H9 (cell line): Measurements from ENCODE around the gene PSMB7. TPM values are rescaled to one million over a fixed set of nuclear protein-coding genes. Genes with fewer than 3 reads are reported as not detected.

ENCODE experiments used
- DNase-seq: peaks from one replicate; pipeline ENCODE4 v3.0.0-alpha.2; 2017
- H2AFZ ChIP-seq: one replicate; pipeline ENCODE4 v1.6.1; 2013; ENCODE audit warnings: mild to moderate bottlenecking, low read length, control low read depth, moderate library complexity
- H2AK5ac ChIP-seq: 2 replicates; pipeline ENCODE4 v1.6.1; 2013; ENCODE audit warnings: low read length, control low read depth, mixed read lengths; ENCODE audit not compliant: insufficient read length
- H2BK120ac ChIP-seq: one replicate; pipeline ENCODE4 v1.6.1; 2013; ENCODE audit warnings: low read depth, mild to moderate bottlenecking, low read length, control low read depth, inconsistent platforms; ENCODE audit not compliant: poor library complexity, severe bottlenecking
- H2BK12ac ChIP-seq: 2 replicates; pipeline ENCODE4 v1.6.1; 2013; ENCODE audit warnings: low read length, control low read depth, mixed read lengths, low read depth; ENCODE audit not compliant: insufficient read length
- H2BK15ac ChIP-seq: 2 replicates; pipeline ENCODE4 v1.6.1; 2013; ENCODE audit warnings: low read depth, low read length, control low read depth
- H2BK20ac ChIP-seq: one replicate; pipeline ENCODE4 v1.6.1; 2013; ENCODE audit warnings: low read depth, mild to moderate bottlenecking, low read length, control low read depth, inconsistent platforms; ENCODE audit not compliant: poor library complexity, severe bottlenecking
- H2BK5ac ChIP-seq: 2 replicates; pipeline ENCODE4 v1.6.1; 2013; ENCODE audit warnings: low read length, control low read depth, mixed read lengths; ENCODE audit not compliant: insufficient read length
- H3K14ac ChIP-seq: 2 replicates; pipeline ENCODE4 v1.6.1; 2013; ENCODE audit warnings: low read length, control low read depth; ENCODE audit not compliant: insufficient read depth
- H3K18ac ChIP-seq: 2 replicates; pipeline ENCODE4 v1.6.1; 2013; ENCODE audit warnings: low read depth, mild to moderate bottlenecking, mixed read lengths, low read length, control low read depth; ENCODE audit not compliant: insufficient read length
- H3K23ac ChIP-seq: 2 replicates; pipeline ENCODE4 v1.6.1; 2013; ENCODE audit warnings: low read length, control low read depth, mixed read lengths, low read depth; ENCODE audit not compliant: insufficient read length
- H3K23me2 ChIP-seq: 2 replicates; pipeline ENCODE4 v1.6.1; 2013; ENCODE audit warnings: low read depth, mild to moderate bottlenecking, mixed read lengths, low read length, control low read depth; ENCODE audit not compliant: insufficient read length, poor library complexity, severe bottlenecking
- H3K27ac ChIP-seq: 2 replicates; pipeline ENCODE4 v1.5.1; 2013; ENCODE audit warnings: low read length, control low read depth, mixed read lengths, low read depth; ENCODE audit not compliant: insufficient read length
- H3K27me3 ChIP-seq: 2 replicates; pipeline ENCODE4 v1.6.1; 2013; ENCODE audit warnings: low read length, control low read depth, inconsistent platforms; ENCODE audit not compliant: insufficient read depth
- H3K4ac ChIP-seq: 2 replicates; pipeline ENCODE4 v1.6.1; 2013; ENCODE audit warnings: low read depth, mild to moderate bottlenecking, control low read depth, inconsistent platforms, low read length, moderate library complexity
- H3K4me1 ChIP-seq: 2 replicates; pipeline ENCODE4 v1.6.1; 2013; ENCODE audit warnings: low read length, control low read depth, inconsistent platforms; ENCODE audit not compliant: insufficient read depth
- H3K4me2 ChIP-seq: 2 replicates; pipeline ENCODE4 v1.6.1; 2013; ENCODE audit warnings: low read length, control low read depth, mixed read lengths; ENCODE audit not compliant: insufficient read length, insufficient read depth
- H3K56ac ChIP-seq: 2 replicates; pipeline ENCODE4 v1.6.1; 2013; ENCODE audit warnings: low read depth, mild to moderate bottlenecking, mixed read lengths, low read length, control low read depth; ENCODE audit not compliant: insufficient read length
- H3K79me1 ChIP-seq: 2 replicates; pipeline ENCODE4 v1.6.1; 2013; ENCODE audit warnings: low read depth, mild to moderate bottlenecking, moderate library complexity, low read length, control low read depth, inconsistent platforms; ENCODE audit not compliant: insufficient read depth, poor library complexity, severe bottlenecking
- H3K79me2 ChIP-seq: 2 replicates; pipeline ENCODE4 v1.6.1; 2013; ENCODE audit warnings: low read length, control low read depth, inconsistent platforms; ENCODE audit not compliant: insufficient read depth
- H3K9ac ChIP-seq: 2 replicates; pipeline ENCODE4 v1.6.1; 2013; ENCODE audit warnings: low read length, control low read depth, mixed read lengths; ENCODE audit not compliant: insufficient read length; ENCODE audit errors: extremely low read depth
- H3K9me3 ChIP-seq: one replicate; pipeline ENCODE4 v1.6.1; 2013; ENCODE audit warnings: low read depth, low read length, inconsistent platforms; ENCODE audit not compliant: control insufficient read depth
- H3T11ph ChIP-seq: one replicate; pipeline ENCODE4 v1.6.1; 2013; ENCODE audit warnings: mild to moderate bottlenecking, low read length, control low read depth, inconsistent platforms
- H4K20me1 ChIP-seq: one replicate; pipeline ENCODE4 v1.6.1; 2013; ENCODE audit not compliant: control insufficient read depth, insufficient read length, insufficient read depth
- H4K5ac ChIP-seq: 2 replicates; pipeline ENCODE4 v1.6.1; 2013; ENCODE audit warnings: low read depth, mild to moderate bottlenecking, mixed read lengths, low read length, control low read depth; ENCODE audit not compliant: insufficient read length
- H4K8ac ChIP-seq: replicated peaks from 2 replicates; pipeline ENCODE4 v1.6.1; 2013; ENCODE audit warnings: low read length, control low read depth, mixed read lengths, low read depth; ENCODE audit not compliant: insufficient read length
- H4K91ac ChIP-seq: 2 replicates; pipeline ENCODE4 v1.6.1; 2013; ENCODE audit warnings: low read depth, mild to moderate bottlenecking, moderate library complexity, mixed read lengths, low read length, control low read depth; ENCODE audit not compliant: insufficient read length
- H3K27ac Mint-ChIP-seq, 3 experiments: 2 replicates in 2 of 3; 3 replicates in 1 of 3; pipeline ENCODE4 v1.8.0; 2020 to 2021; ENCODE audit warnings: mixed read lengths in 3 of 3, mild to moderate bottlenecking in 1 of 3, moderate library complexity in 1 of 3
- H3K27me3 Mint-ChIP-seq: 2 replicates; pipeline ENCODE4 v1.8.0; 2021; ENCODE audit warnings: low read depth, mild to moderate bottlenecking, moderate library complexity, mixed read lengths
- H3K36me3 Mint-ChIP-seq, 3 experiments: 2 replicates in 2 of 3; 3 replicates in 1 of 3; pipeline ENCODE4 v1.8.0; 2020 to 2021; ENCODE audit warnings: low read depth in 3 of 3, mixed read lengths in 3 of 3; ENCODE audit not compliant: insufficient read depth in 1 of 3
- H3K4me1 Mint-ChIP-seq, 2 experiments: 2 replicates each; pipeline ENCODE4 v1.8.0; 2020; ENCODE audit warnings: mixed read lengths in 2 of 2
- H3K4me3 Mint-ChIP-seq, 2 experiments: 2 replicates in 1 of 2; 3 replicates in 1 of 2; pipeline ENCODE4 v1.8.0; 2020 to 2021; ENCODE audit warnings: mild to moderate bottlenecking in 2 of 2, mixed read lengths in 2 of 2, moderate library complexity in 1 of 2
- H3K9me3 Mint-ChIP-seq, 2 experiments: 2 replicates in 1 of 2; 3 replicates in 1 of 2; pipeline ENCODE4 v1.8.0; 2020; ENCODE audit warnings: mild to moderate bottlenecking in 2 of 2, mixed read lengths in 2 of 2, moderate library complexity in 1 of 2
- WGBS: extraction: QIAGEN DNeasy Blood & Tissue Kit; methylation state at CpG from one replicate; pipeline ENCODE4 v1.1.7; 2013; ENCODE audit warnings: missing lambda C conversion rate, low lambda C conversion rate, mixed read lengths; ENCODE audit not compliant: insufficient read length; ENCODE audit errors: extremely low coverage; 5-methylcytosine and 5-hydroxymethylcytosine counted together
- total RNA-seq: library from RNA; stranded (reverse); gene quantifications from 2 replicates; pipeline ENCODE4 v1.2.1, GENCODE V29; 2021
- TF ChIP-seq, protein P1 (sequence below): fragments of 200-600 bp; sonication (generic); conservative IDR thresholded peaks from 3 replicates; pipeline ENCODE4 v1.8.0; 2021; ENCODE audit warnings: antibody characterized with exemption, mild to moderate bottlenecking

PSMB7 gene
- total RNA-seq, 1 experiment from 2014 or later = 209 TPM

DNA sequence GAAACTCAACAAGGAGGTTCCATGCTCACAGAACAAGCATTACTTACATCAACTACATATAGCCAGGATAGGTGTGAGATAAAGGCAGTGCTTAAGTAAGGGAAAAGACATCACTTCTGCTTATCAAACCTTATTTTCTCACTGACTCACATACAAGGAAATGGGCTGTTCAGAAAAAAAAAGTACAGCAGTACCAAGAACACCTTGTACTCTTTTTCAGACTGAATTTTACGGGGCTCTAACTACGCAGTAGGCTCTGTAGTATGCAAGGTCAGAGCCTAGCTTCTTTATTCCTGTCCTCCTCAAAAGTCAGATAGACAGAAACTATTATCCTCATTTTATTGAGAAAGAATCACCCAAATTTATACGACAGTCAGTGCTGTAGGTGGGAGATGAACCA lies 5.8 kb downstream of the PSMB7 start:
- no peak overlapping the region for H2BK5ac ChIP-seq
- peaks cover 3 to 4% of the 10 kb centered on the region in 2 experiments for H3K4me1 Mint-ChIP-seq
- H3K4me1 ChIP-seq = peaks cover 2% of the 10 kb centered on the region; the same call in 1 of the 2 replicates
- no peak overlapping the region for H3K56ac ChIP-seq
- no peak overlapping the region for H3K23ac ChIP-seq
- no peaks in the 10 kb centered on the region for H3K23me2 ChIP-seq
- H3K79me1 ChIP-seq = no peaks in the 10 kb centered on the region
- H3K27me3 ChIP-seq = no peaks in the 10 kb centered on the region
- H2AFZ ChIP-seq = no peak overlapping the region
- peaks cover 34 to 83% (median 80%) of the 10 kb centered on the region in 3 experiments; a peak in 6 of 7 replicates for H3K36me3 Mint-ChIP-seq
- no peak overlapping the region for H4K91ac ChIP-seq
- H3K4ac ChIP-seq = no peak overlapping the region
- WGBS = no CpG with 5 or more reads among the region's 3 CpGs
- no peak overlapping the region for H2BK15ac ChIP-seq
- no peak overlapping the region for H3K27ac Mint-ChIP-seq
- no peaks in the 10 kb centered on the region for H3K9me3 Mint-ChIP-seq
- H3K18ac ChIP-seq = no peak overlapping the region
- no peak overlapping the region for H3T11ph ChIP-seq
- H2AK5ac ChIP-seq = no peak overlapping the region
- TF ChIP-seq, protein P1, sequence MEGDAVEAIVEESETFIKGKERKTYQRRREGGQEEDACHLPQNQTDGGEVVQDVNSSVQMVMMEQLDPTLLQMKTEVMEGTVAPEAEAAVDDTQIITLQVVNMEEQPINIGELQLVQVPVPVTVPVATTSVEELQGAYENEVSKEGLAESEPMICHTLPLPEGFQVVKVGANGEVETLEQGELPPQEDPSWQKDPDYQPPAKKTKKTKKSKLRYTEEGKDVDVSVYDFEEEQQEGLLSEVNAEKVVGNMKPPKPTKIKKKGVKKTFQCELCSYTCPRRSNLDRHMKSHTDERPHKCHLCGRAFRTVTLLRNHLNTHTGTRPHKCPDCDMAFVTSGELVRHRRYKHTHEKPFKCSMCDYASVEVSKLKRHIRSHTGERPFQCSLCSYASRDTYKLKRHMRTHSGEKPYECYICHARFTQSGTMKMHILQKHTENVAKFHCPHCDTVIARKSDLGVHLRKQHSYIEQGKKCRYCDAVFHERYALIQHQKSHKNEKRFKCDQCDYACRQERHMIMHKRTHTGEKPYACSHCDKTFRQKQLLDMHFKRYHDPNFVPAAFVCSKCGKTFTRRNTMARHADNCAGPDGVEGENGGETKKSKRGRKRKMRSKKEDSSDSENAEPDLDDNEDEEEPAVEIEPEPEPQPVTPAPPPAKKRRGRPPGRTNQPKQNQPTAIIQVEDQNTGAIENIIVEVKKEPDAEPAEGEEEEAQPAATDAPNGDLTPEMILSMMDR = no peak
- H3K27me3 Mint-ChIP-seq = no peaks in the 10 kb centered on the region; the same call in 1 of the 2 replicates
- H4K20me1 ChIP-seq = no peaks in the 10 kb centered on the region
- no peak overlapping the region for H4K5ac ChIP-seq
- no peak overlapping the region for H3K9ac ChIP-seq
- peaks cover 3% of the 10 kb centered on the region; the same call in 1 of the 2 replicates for H3K79me2 ChIP-seq
- no peak overlapping the region for H4K8ac ChIP-seq
- no peak overlapping the region for H2BK120ac ChIP-seq
- H2BK20ac ChIP-seq = no peak overlapping the region
- H3K4me3 Mint-ChIP-seq = no peak overlapping the region
- H3K4me2 ChIP-seq = no peak overlapping the region
- DNase-seq = no peak
- no peak overlapping the region for H3K14ac ChIP-seq
- H3K27ac ChIP-seq = no peak overlapping the region
- H3K9me3 ChIP-seq = no peaks in the 10 kb centered on the region
- no peak overlapping the region for H2BK12ac ChIP-seq
